Mesenchymal stem cell (in vitro differentiated cells and primary cell): Measurements from ENCODE around the gene HDAC4.

Experiments used
- DNase-seq: peaks from one replicate; pipeline ENCODE4 v3.0.0-alpha.2; 2013
- H2AFZ ChIP-seq: one replicate; pipeline ENCODE4 v1.6.1; 2013; ENCODE audit warnings: low read depth, mild to moderate bottlenecking, control low read depth, inconsistent platforms, low read length, moderate library complexity
- H2AK5ac ChIP-seq: 2 replicates; pipeline ENCODE4 v1.6.1; 2013; ENCODE audit warnings: low read length, moderate library complexity, mild to moderate bottlenecking, inconsistent platforms; ENCODE audit not compliant: severe bottlenecking
- H2BK120ac ChIP-seq: one replicate; pipeline ENCODE4 v1.6.1; 2013; ENCODE audit warnings: low read depth, mild to moderate bottlenecking, inconsistent platforms, low read length, moderate library complexity
- H2BK12ac ChIP-seq, 2 experiments: one replicate each; pipeline ENCODE4 v1.6.1; 2013; ENCODE audit warnings: inconsistent platforms in 2 of 2, low read length in 2 of 2, mild to moderate bottlenecking in 2 of 2, moderate library complexity in 2 of 2, control low read depth in 1 of 2
- H2BK15ac ChIP-seq: one replicate; pipeline ENCODE4 v1.6.1; 2013; ENCODE audit warnings: mild to moderate bottlenecking, low read depth, inconsistent platforms; ENCODE audit not compliant: poor library complexity, severe bottlenecking
- H2BK5ac ChIP-seq: 2 replicates; pipeline ENCODE4 v1.6.1; 2013; ENCODE audit warnings: low read depth, mild to moderate bottlenecking, low read length, control low read depth, inconsistent platforms; ENCODE audit not compliant: poor library complexity, severe bottlenecking
- H3K14ac ChIP-seq, 2 experiments: one replicate each; pipeline ENCODE4 v1.6.1; 2013; ENCODE audit warnings: inconsistent platforms in 2 of 2, low read length in 2 of 2, control low read depth in 1 of 2, mild to moderate bottlenecking in 1 of 2, moderate library complexity in 1 of 2
- H3K18ac ChIP-seq, 2 experiments: one replicate each; pipeline ENCODE4 v1.6.1; 2013; ENCODE audit warnings: inconsistent platforms in 2 of 2, low read length in 2 of 2, control low read depth in 1 of 2, low read depth in 1 of 2, mild to moderate bottlenecking in 1 of 2
- H3K23ac ChIP-seq, 2 experiments: one replicate each; pipeline ENCODE4 v1.6.1; 2013; ENCODE audit warnings: inconsistent platforms in 2 of 2, low read length in 2 of 2, mild to moderate bottlenecking in 2 of 2, moderate library complexity in 2 of 2, control low read depth in 1 of 2
- H3K27ac ChIP-seq: 2 replicates; pipeline ENCODE4 v1.5.1; 2013; ENCODE audit warnings: mild to moderate bottlenecking, moderate library complexity, low read length, control low read depth, inconsistent platforms; ENCODE audit not compliant: poor library complexity, severe bottlenecking
- H3K27me3 ChIP-seq, 2 experiments: 2 replicates each; pipeline versions ENCODE4 v1.6.1 to v1.7.0; 2013; ENCODE audit warnings: low read length in 2 of 2, mild to moderate bottlenecking in 2 of 2, moderate library complexity in 2 of 2, control low read depth in 1 of 2, inconsistent platforms in 1 of 2; ENCODE audit not compliant: control insufficient read depth in 1 of 2, insufficient read depth in 1 of 2
- H3K36me3 ChIP-seq, 2 experiments: 2 replicates each; pipeline versions ENCODE4 v1.6.1 to v1.7.0; 2013; ENCODE audit warnings: low read length in 2 of 2, control low read depth in 1 of 2, inconsistent platforms in 1 of 2, low read depth in 1 of 2, mild to moderate bottlenecking in 1 of 2; ENCODE audit not compliant: insufficient read depth in 2 of 2, control insufficient read depth in 1 of 2
- H3K4ac ChIP-seq, 2 experiments: one replicate each; pipeline ENCODE4 v1.6.1; 2013; ENCODE audit warnings: inconsistent platforms in 2 of 2, low read length in 2 of 2, mild to moderate bottlenecking in 2 of 2, moderate library complexity in 2 of 2, control low read depth in 1 of 2, low read depth in 1 of 2
- H3K4me1 ChIP-seq: 2 replicates; pipeline ENCODE4 v1.6.1; 2013; ENCODE audit warnings: low read depth, low read length, control low read depth; ENCODE audit not compliant: control insufficient read depth, insufficient read depth
- H3K4me2 ChIP-seq: 2 replicates; pipeline ENCODE4 v1.6.1; 2013; ENCODE audit warnings: low read length, mild to moderate bottlenecking, inconsistent platforms; ENCODE audit not compliant: poor library complexity, severe bottlenecking
- H3K4me3 ChIP-seq, 2 experiments: 2 replicates each; pipeline versions ENCODE4 v1.5.1 to v1.7.0; 2013; ENCODE audit warnings: low read length in 2 of 2, mild to moderate bottlenecking in 2 of 2, control low read depth in 1 of 2, low read depth in 1 of 2; ENCODE audit not compliant: insufficient read depth in 1 of 2
- H3K79me1 ChIP-seq: replicated peaks from 2 replicates; pipeline ENCODE4 v1.6.1; 2013; ENCODE audit warnings: mild to moderate bottlenecking, control low read depth, low read length, inconsistent platforms; ENCODE audit not compliant: poor library complexity, severe bottlenecking
- H3K9ac ChIP-seq: 2 replicates; pipeline ENCODE4 v1.7.0; 2013; ENCODE audit warnings: mild to moderate bottlenecking, low read length, moderate library complexity
- H3K9me3 ChIP-seq: 2 replicates; pipeline ENCODE4 v1.7.0; 2013; ENCODE audit warnings: mild to moderate bottlenecking, low read length; ENCODE audit not compliant: control insufficient read depth
- H4K8ac ChIP-seq: one replicate; pipeline ENCODE4 v1.6.1; 2013; ENCODE audit warnings: inconsistent platforms, mild to moderate bottlenecking, low read length, moderate library complexity
- H4K91ac ChIP-seq: one replicate; pipeline ENCODE4 v1.6.1; 2013; ENCODE audit warnings: mild to moderate bottlenecking, low read length, inconsistent platforms
- WGBS: methylation state at CpG from one replicate; pipeline ENCODE4 v1.1.7; 2013; ENCODE audit warnings: mixed read lengths; 5-methylcytosine and 5-hydroxymethylcytosine counted together

HDAC4 gene

GRCh38 chr2:239109928-239110545 lies 290.8 kb downstream of the HDAC4 start:
- no peak overlapping the region for H2AFZ ChIP-seq

DNA sequence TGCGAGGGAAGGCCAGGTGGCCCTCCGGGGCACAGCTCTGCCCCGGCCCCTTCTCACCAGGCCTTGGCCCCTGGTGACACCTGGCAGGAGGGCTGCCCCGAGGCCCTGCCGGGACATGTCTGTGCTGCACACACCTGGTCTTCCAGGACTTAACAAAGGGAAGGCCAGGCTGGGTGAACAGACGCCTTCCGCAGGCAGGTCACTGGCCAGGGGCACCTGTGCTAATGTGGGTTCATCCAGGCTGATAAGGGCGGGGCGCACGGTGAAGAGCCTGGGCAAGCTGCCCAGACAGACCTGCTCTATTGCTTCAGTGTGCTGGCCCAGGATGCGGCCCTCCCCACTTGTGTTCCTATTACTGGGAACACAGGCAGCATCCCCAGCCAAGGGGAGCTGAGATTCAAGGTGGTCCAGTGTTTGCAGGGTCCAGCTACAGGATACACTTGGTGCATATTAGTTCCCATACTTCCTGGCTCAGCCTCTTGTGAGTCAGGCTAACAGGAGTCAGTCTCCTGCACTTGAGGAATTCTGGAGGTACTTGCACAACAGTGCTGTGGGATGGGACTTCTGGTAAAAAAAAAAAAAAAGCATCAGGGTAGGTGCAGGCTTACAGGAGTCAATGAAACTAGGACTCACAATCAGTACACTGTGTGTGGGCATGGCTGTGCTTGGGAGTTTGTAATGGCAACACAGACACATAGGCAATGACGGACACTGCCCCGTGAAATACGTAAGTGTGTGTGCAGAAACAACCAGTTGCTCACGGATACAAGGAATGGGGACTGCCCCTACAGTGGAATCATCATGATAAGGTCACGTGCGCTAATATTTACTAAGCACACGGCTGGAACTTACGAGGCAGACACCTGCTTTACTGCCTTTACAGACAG lies 291.5 kb downstream of the HDAC4 start:
- Histone ChIP-seq H3K27me3 (no peaks in the 10 kb centered on the region), H3K79me1 (peaks cover 3% of the 10 kb centered on the region), H2BK5ac (no peak overlapping the region), H2BK120ac (no peak overlapping the region), H4K91ac (no peak overlapping the region), H3K14ac (no peak overlapping the region), H3K27ac (no peak overlapping the region), H3K4ac (no peak overlapping the region), H3K23ac (no peak overlapping the region), H2BK15ac (no peak overlapping the region), H3K36me3 (peaks cover 32 to 59% of the 10 kb centered on the region in 2 experiments), H3K9ac (no peak overlapping the region), H3K4me3 (no peak overlapping the region), H3K4me2 (no peak overlapping the region), H3K18ac (no peak overlapping the region), H2AK5ac (no peak overlapping the region), H2BK12ac (no peak overlapping the region), H2AFZ (no peak overlapping the region), H3K9me3 (no peaks in the 10 kb centered on the region), H4K8ac (no peak overlapping the region), H3K4me1 (peaks cover 45% of the 10 kb centered on the region)
- DNase-seq, result peak; percentile 2
- 98% methylated on average over 19 of the region's 19 CpGs for WGBS

More at GRCh38 chr2:239109928-239110545, 290.8 kb downstream of the HDAC4 start:
- H2BK120ac ChIP-seq, result no peak overlapping the region
- H2BK5ac ChIP-seq, result no peak overlapping the region
- H4K8ac ChIP-seq, result no peak overlapping the region
- no peak overlapping the region for H2BK15ac ChIP-seq
- no peak overlapping the region for H3K4ac ChIP-seq
- no peak for DNase-seq
- no peaks in the 10 kb centered on the region for H3K27me3 ChIP-seq
- H3K79me1 ChIP-seq, result peaks cover 3% of the 10 kb centered on the region
- no peak overlapping the region for H3K4me3 ChIP-seq
- H3K4me1 ChIP-seq, result peaks cover 52% of the 10 kb centered on the region
- no peak overlapping the region for H4K91ac ChIP-seq
- H3K9ac ChIP-seq, result no peak overlapping the region
- H2AK5ac ChIP-seq, result no peak overlapping the region
- H3K23ac ChIP-seq, result no peak overlapping the region
- no peak overlapping the region for H3K18ac ChIP-seq
- no peak overlapping the region for H3K14ac ChIP-seq
- no peak overlapping the region for H3K4me2 ChIP-seq
- WGBS, result 99% methylated on average over 11 of the region's 14 CpGs
- no peak overlapping the region for H2BK12ac ChIP-seq
- H3K36me3 ChIP-seq, result peaks cover 26 to 58% of the 10 kb centered on the region in 2 experiments
- no peak overlapping the region for H3K27ac ChIP-seq
- H3K9me3 ChIP-seq, result no peaks in the 10 kb centered on the region

GRCh38 chr2:239108459-239108858 lies 292.4 kb downstream of the HDAC4 start:
- Histone ChIP-seq H2BK12ac (no peak overlapping the region), H4K8ac (no peak overlapping the region), H2AK5ac (no peak overlapping the region), H2AFZ (no peak overlapping the region), H3K79me1 (peaks cover 3% of the 10 kb centered on the region), H3K18ac (no peak overlapping the region), H3K9ac (no peak overlapping the region), H3K9me3 (no peaks in the 10 kb centered on the region), H3K14ac (no peak overlapping the region), H3K4ac (no peak overlapping the region), H3K4me3 (no peak overlapping the region), H3K23ac (no peak overlapping the region), H4K91ac (no peak overlapping the region), H2BK15ac (no peak overlapping the region), H3K27ac (no peak overlapping the region), H2BK120ac (no peak overlapping the region), H2BK5ac (no peak overlapping the region), H3K27me3 (no peaks in the 10 kb centered on the region), H3K36me3 (peaks cover 35 to 65% of the 10 kb centered on the region in 2 experiments), H3K4me1 (peaks cover 39% of the 10 kb centered on the region), H3K4me2 (no peak overlapping the region)
- DNase-seq, result no peak
- 80% methylated on average over 6 of the region's 6 CpGs for WGBS

GRCh38 chr2:239107936-239108335 lies 292.9 kb downstream of the HDAC4 start:
- 94% methylated on average over 26 of the region's 26 CpGs for WGBS
- Histone ChIP-seq H3K79me1 (peaks cover 3% of the 10 kb centered on the region), H2AK5ac (no peak overlapping the region)

More at GRCh38 chr2:239107936-239108335, 292.9 kb downstream of the HDAC4 start:
- Histone ChIP-seq H2AFZ (no peak overlapping the region), H2BK15ac (no peak overlapping the region), H3K14ac (no peak overlapping the region), H3K23ac (no peak overlapping the region), H3K27ac (no peak overlapping the region), H3K4me2 (no peak overlapping the region), H4K8ac (no peak overlapping the region), H3K9ac (no peak overlapping the region), H3K4me1 (peaks cover 36% of the 10 kb centered on the region), H3K4me3 (no peak overlapping the region), H4K91ac (no peak overlapping the region), H3K36me3 (peaks cover 35 to 66% of the 10 kb centered on the region in 2 experiments), H3K9me3 (no peaks in the 10 kb centered on the region), H3K18ac (no peak overlapping the region), H2BK12ac (no peak overlapping the region), H3K4ac (no peak overlapping the region), H2BK5ac (no peak overlapping the region), H2BK120ac (no peak overlapping the region), H3K27me3 (no peaks in the 10 kb centered on the region)
- no peak for DNase-seq
